HEK293 (cell line): ENCODE data around the gene NR3C1.
A peak's percentile ranks its signal among the peaks of the same experiment; 100 is the strongest.

ENCODE experiments used
- CTCF ChIA-PET: fragments of 350-600 bp; formaldehyde crosslinking; extraction: SDS; loops from one replicate; lab custom pipeline; 2021; ENCODE audit warnings: antibody characterized with exemption; lab: Yijun Ruan, JAX
- POLR2A ChIA-PET: fragments of 300-600 bp; formaldehyde crosslinking; extraction: SDS; loops from one replicate; lab custom pipeline; 2020; ENCODE audit warnings: antibody characterized with exemption, inconsistent platforms; lab: Yijun Ruan, JAX
- H3K27ac ChIP-seq: fragments of 200-500 bp; sonication (Bioruptor generic); 2 replicates; pipeline ENCODE4 v1.5.1; 2014; ENCODE audit warnings: low read depth, low read length, control low read depth, inconsistent platforms; ENCODE audit errors: extremely low read depth
- H3K36me3 ChIP-seq, 2 experiments: fragments of 200-500 bp in 1 of 2; sonication (Bioruptor generic) in 1 of 2; 1 replicate in 1 of 2; 2 replicates in 1 of 2; pipeline ENCODE4 v1.5.1; 2014 to 2017; ENCODE audit warnings: inconsistent platforms in 2 of 2, low read length in 2 of 2; ENCODE audit not compliant: control insufficient read depth in 2 of 2, insufficient read depth in 1 of 2
- H3K4me1 ChIP-seq: fragments of 200-500 bp; sonication (Bioruptor generic); 2 replicates; pipeline ENCODE4 v1.5.1; 2014; ENCODE audit warnings: mild to moderate bottlenecking, low read length, inconsistent platforms; ENCODE audit not compliant: control insufficient read depth, insufficient read depth
- H3K4me3 ChIP-seq: 2 replicates; pipeline ENCODE4 v1.5.1; 2011; ENCODE audit warnings: low read depth, mild to moderate bottlenecking, control low read depth, low read length, moderate library complexity
- H3K9me3 ChIP-seq: fragments of 200-500 bp; sonication (Bioruptor generic); 2 replicates; pipeline ENCODE4 v1.5.1; 2014; ENCODE audit warnings: low read depth, low read length, inconsistent platforms; ENCODE audit not compliant: control insufficient read depth, insufficient read depth
- FEZF1 ChIP-seq: fragments of 450-650 bp; formaldehyde crosslinking; IDR thresholded peaks from 2 replicates; pipeline ENCODE4 v1.5.1; 2016; ENCODE audit warnings: missing biosample characterization, missing genetic modification characterization
- HOXA7 ChIP-seq: sonication (generic); formaldehyde crosslinking; IDR thresholded peaks from 2 replicates; pipeline ENCODE4 v1.8.1; 2022; ENCODE audit warnings: missing genetic modification reagents, borderline replicate concordance
- KLF8 ChIP-seq: fragments of 450-650 bp; formaldehyde crosslinking; IDR thresholded peaks from 2 replicates; pipeline ENCODE4 v1.5.1; 2016; ENCODE audit warnings: missing biosample characterization, missing genetic modification characterization
- PATZ1 ChIP-seq: fragments of 450-650 bp; formaldehyde crosslinking; IDR thresholded peaks from 2 replicates; pipeline ENCODE4 v1.5.1; 2016; ENCODE audit warnings: missing biosample characterization, missing genetic modification characterization
- PRDM10 ChIP-seq: fragments of 450-650 bp; formaldehyde crosslinking; IDR thresholded peaks from 2 replicates; pipeline ENCODE4 v1.5.1; 2016; ENCODE audit warnings: missing biosample characterization, missing genetic modification characterization
- SCRT2 ChIP-seq: fragments of 450-650 bp; formaldehyde crosslinking; IDR thresholded peaks from 2 replicates; pipeline ENCODE4 v1.5.1; 2016; ENCODE audit warnings: missing biosample characterization, missing genetic modification characterization
- SETDB1 ChIP-seq: IDR thresholded peaks from one replicate; pipeline ENCODE4 v1.6.1; 2017; ENCODE audit warnings: mild to moderate bottlenecking, low read length, moderate library complexity, mixed read lengths; ENCODE audit not compliant: insufficient read length
- TRIM28 ChIP-seq: IDR thresholded peaks from 2 replicates; pipeline ENCODE4 v1.6.1; 2011; ENCODE audit warnings: low read length, control low read depth, borderline replicate concordance
- YY1 ChIP-seq: fragments of 450-650 bp; formaldehyde crosslinking; IDR thresholded peaks from 2 replicates; pipeline ENCODE4 v1.5.1; 2018; ENCODE audit warnings: missing biosample characterization, missing genetic modification characterization
- YY2 ChIP-seq: fragments of 450-650 bp; formaldehyde crosslinking; IDR thresholded peaks from 2 replicates; pipeline ENCODE4 v1.5.1; 2016; ENCODE audit warnings: missing biosample characterization, missing genetic modification characterization
- ZNF133 ChIP-seq: fragments of 450-650 bp; formaldehyde crosslinking; IDR thresholded peaks from 2 replicates; pipeline ENCODE4 v1.5.1; 2016; ENCODE audit warnings: missing biosample characterization, missing genetic modification characterization
- ZNF18 ChIP-seq: fragments of 450-650 bp; formaldehyde crosslinking; IDR thresholded peaks from 2 replicates; pipeline ENCODE4 v1.5.1; 2016; ENCODE audit warnings: missing biosample characterization, missing genetic modification characterization
- ZNF501 ChIP-seq: fragments of 450-650 bp; formaldehyde crosslinking; IDR thresholded peaks from 2 replicates; pipeline ENCODE4 v1.5.1; 2016; ENCODE audit warnings: missing biosample characterization, missing genetic modification characterization
- ZNF549 ChIP-seq: fragments of 450-650 bp; IDR thresholded peaks from 2 replicates; pipeline ENCODE4 v1.5.1; 2018; ENCODE audit warnings: missing biosample characterization, missing genetic modification characterization, mild to moderate bottlenecking, inconsistent platforms, moderate library complexity
- ZNF600 ChIP-seq: fragments of 450-650 bp; formaldehyde crosslinking; IDR thresholded peaks from 2 replicates; pipeline ENCODE4 v1.5.1; 2016; ENCODE audit warnings: missing biosample characterization, missing genetic modification characterization
- ZNF664 ChIP-seq: fragments of 450-650 bp; formaldehyde crosslinking; IDR thresholded peaks from 2 replicates; pipeline ENCODE4 v1.5.1; 2016; ENCODE audit warnings: missing biosample characterization, missing genetic modification characterization
- ZNF677 ChIP-seq: fragments of 450-650 bp; IDR thresholded peaks from 2 replicates; pipeline ENCODE4 v1.5.0; 2018; ENCODE audit warnings: missing biosample characterization, mild to moderate bottlenecking, missing genetic modification characterization, moderate library complexity
- ZSCAN30 ChIP-seq: fragments of 450-650 bp; IDR thresholded peaks from 2 replicates; pipeline ENCODE4 v1.5.1; 2018; ENCODE audit warnings: missing biosample characterization, mild to moderate bottlenecking, missing genetic modification characterization, moderate library complexity
- ZSCAN5A ChIP-seq: fragments of 450-650 bp; formaldehyde crosslinking; IDR thresholded peaks from 2 replicates; pipeline ENCODE4 v1.5.1; 2016; ENCODE audit warnings: missing biosample characterization, missing genetic modification characterization

The NR3C1 gene

GRCh38 chr5:143364061-143364460, 39.4 kb downstream of the NR3C1 start:
- TF ChIP-seq TRIM28 (peak; percentile 28; the same call in 1 of the 2 replicates), ZNF677 (tag by site-specific recombination) (no peak), ZNF18 (no peak), YY2 (tag by site-specific recombination) (no peak), ZNF549 (0 out of 2 replicates have a peak, but pooled peaks have one; percentile 17), YY1 (no peak), SETDB1 (peak; percentile 92), ZNF600 (tag by site-specific recombination) (no peak), HOXA7 (CRISPR knock-in tag) (no peak), ZNF133 (tag by site-specific recombination) (0 out of 2 replicates have a peak, but pooled peaks have one; percentile 25), ZNF501 (no peak), PATZ1 (no peak)
- H3K9me3 ChIP-seq: no peaks in the 10 kb centered on the region
- POLR2A ChIA-PET: no interaction called here
- CTCF ChIA-PET: no interaction called here
- no peak overlapping the region for H3K4me3 ChIP-seq
- H3K27ac ChIP-seq: no peak overlapping the region
- peaks cover 18% of the 10 kb centered on the region; the same call in 1 of the 2 replicates for H3K4me1 ChIP-seq
- peaks cover 0 to 3% of the 10 kb centered on the region in 2 experiments; a peak in 2 of 3 replicates for H3K36me3 ChIP-seq

GRCh38 chr5:143362664-143363227, 40.7 kb downstream of the NR3C1 start:
- TF ChIP-seq SCRT2 (peak; percentile 52), KLF8 (tag by site-specific recombination) (no peak)
- TF ChIP-seq, all 188 proteins: peak for 1
- H3K27ac ChIP-seq: no peak overlapping the region
- no peaks in the 10 kb centered on the region; a peak in 1 of 3 replicates for H3K36me3 ChIP-seq
- CTCF ChIA-PET: no interaction called here
- H3K9me3 ChIP-seq: no peaks in the 10 kb centered on the region
- peaks cover 19% of the 10 kb centered on the region; the same call in 1 of the 2 replicates for H3K4me1 ChIP-seq
- POLR2A ChIA-PET: interaction anchor here (0.6 kb wide), 1 partner anchor 8 kb away, joined by 5 read pairs; no protein-coding TSS in a partner anchor
- H3K4me3 ChIP-seq: no peak overlapping the region

GRCh38 chr5:143361438-143361837, 42.0 kb downstream of the NR3C1 start:
- no peaks in the 10 kb centered on the region; a peak in 1 of 3 replicates for H3K36me3 ChIP-seq
- TF ChIP-seq FEZF1: peak; percentile 44
- no peak for TF ChIP-seq ZSCAN30 (tag by site-specific recombination)
- no peak for TF ChIP-seq ZSCAN5A (tag by site-specific recombination)
- TF ChIP-seq PRDM10 (tag by site-specific recombination): no peak
- TF ChIP-seq ZNF664 (tag by site-specific recombination): no peak
- H3K9me3 ChIP-seq: no peaks in the 10 kb centered on the region
- ChIA-PET POLR2A (interaction anchor here (0.5 kb wide), 1 partner anchor 264 kb away, joined by 10 read pairs; no protein-coding TSS in a partner anchor), CTCF (interaction anchor here (0.7 to 1.4 kb wide), 2 partner anchors 282 to 359 kb away, joined by 3 to 4 read pairs; no protein-coding TSS in a partner anchor)
- no peak overlapping the region for H3K4me3 ChIP-seq
- no peak overlapping the region for H3K27ac ChIP-seq
- peaks cover 20% of the 10 kb centered on the region; the same call in 1 of the 2 replicates for H3K4me1 ChIP-seq
